GM18505 (cell line): ENCODE results near the gene PCSK4.
A peak's percentile ranks its signal among the peaks of the same experiment; 100 is the strongest.

Experiments
- ATAC-seq: cut with Tn5 transposase; IDR thresholded peaks from one replicate; pipeline ENCODE4 v1.9.1; 2021; ENCODE audit not compliant: unreplicated experiment
- POLR2A ChIP-seq: IDR thresholded peaks from 4 replicates; pipeline ENCODE4 v1.6.1; 2011; ENCODE audit warnings: borderline replicate concordance; ENCODE audit not compliant: insufficient read depth, insufficient read length; ENCODE audit errors: extremely low read depth

PCSK4 gene

GRCh38 chr19:1451916-1452801, 38.0 kb downstream of the PCSK4 start:
- no peak for ATAC-seq
- no peak for TF ChIP-seq POLR2A

- no peak for ATAC-seq
- no peak for TF ChIP-seq POLR2A
Measured at GRCh38 chr19:1450735-1451731, 39.1 kb downstream of the PCSK4 start.

- no peak for TF ChIP-seq POLR2A
- ATAC-seq = no peak
Measured at GRCh38 chr19:1449467-1450442, 40.4 kb downstream of the PCSK4 start, which contains the start of gene APC2. Gene APC2 (plus strand): TSS chr19:1450121. CDS start chr19:1453002, 2,881 bp downstream.

- TF ChIP-seq POLR2A = no peak
- no peak for ATAC-seq
Measured at GRCh38 chr19:1447944-1448343, 42.2 kb downstream of the PCSK4 start.

GRCh38 chr19:1447504-1447903, 42.6 kb downstream of the PCSK4 start:
- ATAC-seq = no peak
- no peak for TF ChIP-seq POLR2A

- no peak for TF ChIP-seq POLR2A
- ATAC-seq = no peak
Measured at GRCh38 chr19:1446713-1447481, 43.3 kb downstream of the PCSK4 start.

GRCh38 chr19:1445932-1446712, 44.0 kb downstream of the PCSK4 start:
- ATAC-seq = no peak
- no peak for TF ChIP-seq POLR2A

- no peak for TF ChIP-seq POLR2A
- ATAC-seq = peak; percentile 57
Measured at GRCh38 chr19:1445185-1445931, 44.8 kb downstream of the PCSK4 start.

- ATAC-seq = no peak
- TF ChIP-seq POLR2A = no peak
Measured at GRCh38 chr19:1441677-1442438, 48.3 kb downstream of the PCSK4 start.

GRCh38 chr19:1441022-1441426, 49.1 kb downstream of the PCSK4 start:
- TF ChIP-seq POLR2A = no peak
- ATAC-seq = no peak
